A673 (cell line): ENCODE results near the gene NTNG2. TPM values are rescaled to one million over a fixed set of nuclear protein-coding genes. Genes with fewer than 3 reads are reported as not detected.

ENCODE experiments used
- BruUV-seq: library from RNA; stranded (reverse); fragments of 400-500 nt; replicated peaks from 2 replicates; lab custom pipeline; 2021; lab: Mats Ljungman, UMichigan
- CTCF ChIA-PET: fragments of 300-600 bp; sonication (Branson Sonifier 250); formaldehyde crosslinking; loops from one replicate; lab custom pipeline; 2022; ENCODE audit warnings: antibody characterized with exemption; lab: Charles Lee
- POLR2A ChIA-PET: fragments of 300-600 bp; sonication (Branson Sonifier 250); formaldehyde crosslinking; loops from one replicate; lab custom pipeline; 2022; ENCODE audit warnings: antibody characterized with exemption; ENCODE audit not compliant: low non-redundant PET; lab: Charles Lee
- DNase-seq: peaks from one replicate; pipeline ENCODE4 v3.0.0-alpha.2; 2015; ENCODE audit warnings: low spot score
- H3K27ac ChIP-seq: fragments of 200-600 bp; sonication (generic); 2 replicates; pipeline ENCODE4 v1.5.1; 2016; ENCODE audit warnings: mixed run types, low read depth, mild to moderate bottlenecking, mixed read lengths, antibody characterized with exemption, low read length; ENCODE audit not compliant: poor library complexity, severe bottlenecking
- H3K27me3 ChIP-seq: fragments of 200-600 bp; sonication (generic); replicated peaks from 2 replicates; pipeline ENCODE4 v1.6.1; 2017; ENCODE audit warnings: mixed run types, low read depth, mild to moderate bottlenecking, mixed read lengths, antibody characterized with exemption, low read length; ENCODE audit not compliant: insufficient read depth, poor library complexity
- H3K36me3 ChIP-seq: fragments of 200-600 bp; sonication (generic); 2 replicates; pipeline ENCODE4 v1.6.1; 2016; ENCODE audit warnings: mixed run types, mild to moderate bottlenecking, mixed read lengths, antibody characterized with exemption, low read length; ENCODE audit not compliant: insufficient read depth, poor library complexity, severe bottlenecking
- H3K4me1 ChIP-seq: fragments of 200-600 bp; sonication (generic); 2 replicates; pipeline ENCODE4 v1.6.1; 2017; ENCODE audit warnings: mixed run types, mild to moderate bottlenecking, mixed read lengths, antibody characterized with exemption, low read length; ENCODE audit not compliant: insufficient read depth, poor library complexity, severe bottlenecking
- H3K4me3 ChIP-seq: fragments of 200-600 bp; sonication (generic); 2 replicates; pipeline ENCODE4 v1.5.1; 2016; ENCODE audit warnings: low read depth, mixed run types, mild to moderate bottlenecking, mixed read lengths, low read length; ENCODE audit not compliant: poor library complexity, severe bottlenecking
- H3K9me3 ChIP-seq: fragments of 200-600 bp; sonication (generic); 2 replicates; pipeline ENCODE4 v1.6.1; 2016; ENCODE audit warnings: mixed run types, low read depth, mild to moderate bottlenecking, mixed read lengths, antibody characterized with exemption, low read length; ENCODE audit not compliant: poor library complexity, severe bottlenecking
- CTCF ChIP-seq: fragments of 300-800, 200-600 bp; sonication (generic); conservative IDR thresholded peaks from 2 replicates; pipeline ENCODE4 v1.5.1; 2017; ENCODE audit warnings: low read depth, mild to moderate bottlenecking, antibody characterized with exemption, low read length, moderate library complexity, mixed read lengths
- EZH2 ChIP-seq: fragments of 200-600 bp; sonication (generic); IDR thresholded peaks from 2 replicates; pipeline ENCODE4 v1.6.1; 2017; ENCODE audit warnings: borderline replicate concordance, low read depth, mild to moderate bottlenecking, mixed read lengths, antibody characterized with exemption, low read length; ENCODE audit not compliant: poor library complexity, severe bottlenecking
- intact Hi-C: fragments of 100-400 bp; cut with micrococcal nuclease; formaldehyde crosslinking; loops from one replicate; pipeline ENCODE4 v1.10.0; 2022; ENCODE audit not compliant: unreplicated experiment
- total RNA-seq: library from RNA; stranded (reverse); gene quantifications from 2 replicates; pipeline ENCODE4 v1.2.3, GENCODE V29; 2021

NTNG2 gene
- total RNA-seq, 1 experiment from 2014 or later = 1.5 TPM

- Histone ChIP-seq H3K9me3 (no peaks in the 10 kb centered on the region), H3K4me1 (peaks cover 31% of the 10 kb centered on the region), H3K36me3 (no peaks in the 10 kb centered on the region), H3K27ac (no peak overlapping the region), H3K27me3 (no peaks in the 10 kb centered on the region), H3K4me3 (no peak overlapping the region)
- ChIA-PET POLR2A (no interaction called here), CTCF (interaction anchor here (0.5 to 1.8 kb wide), 13 partner anchors 9 to 479 kb away, joined by 3 to 36 read pairs (median 5); no protein-coding TSS in a partner anchor)
- intact Hi-C loops = no loop called here
- TF ChIP-seq CTCF (peak; percentile 98), EZH2 (no peak)
- peak; percentile 79 for DNase-seq
- no TSS peak for BruUV-seq
Observed at GRCh38 chr9:132235894-132236661, 74.2 kb downstream of the NTNG2 start.

- H3K27ac ChIP-seq = no peak overlapping the region
- DNase-seq = no peak
- no peaks in the 10 kb centered on the region for H3K27me3 ChIP-seq
- H3K4me1 ChIP-seq = peaks cover 31% of the 10 kb centered on the region
- no TSS peak for BruUV-seq
- TF ChIP-seq CTCF (0 out of 2 replicates have a peak, but pooled peaks have one; percentile 38), EZH2 (no peak)
- intact Hi-C loops = loop anchor here (1.0 kb wide), 1 partner anchor 67 kb away; no protein-coding TSS in a partner anchor
- no peak overlapping the region for H3K4me3 ChIP-seq
- CTCF ChIA-PET = interaction anchor here (0.7 to 1.8 kb wide), 11 partner anchors 9 to 479 kb away, joined by 3 to 36 read pairs (median 5); no protein-coding TSS in a partner anchor
- POLR2A ChIA-PET = no interaction called here
- H3K9me3 ChIP-seq = no peaks in the 10 kb centered on the region
- H3K36me3 ChIP-seq = no peaks in the 10 kb centered on the region
Observed at GRCh38 chr9:132236662-132237311, 74.9 kb downstream of the NTNG2 start.

GRCh38 chr9:132237481-132237880, 75.6 kb downstream of the NTNG2 start:
- TF ChIP-seq EZH2 (no peak), CTCF (no peak)
- H3K4me3 ChIP-seq = no peak overlapping the region
- no peak overlapping the region for H3K27ac ChIP-seq
- H3K4me1 ChIP-seq = peaks cover 31% of the 10 kb centered on the region
- BruUV-seq = no TSS peak
- ChIA-PET CTCF (interaction anchor here (0.6 to 1.8 kb wide), 2 partner anchors 66 to 68 kb away, joined by 3 to 36 read pairs; no protein-coding TSS in a partner anchor), POLR2A (no interaction called here)
- no peaks in the 10 kb centered on the region for H3K36me3 ChIP-seq
- no peaks in the 10 kb centered on the region for H3K9me3 ChIP-seq
- intact Hi-C loops = loop anchor here (1.0 kb wide), 1 partner anchor 68 kb away; no protein-coding TSS in a partner anchor
- DNase-seq = no peak
- H3K27me3 ChIP-seq = no peaks in the 10 kb centered on the region
